ENCODE results near the gene TEAD1.

GRCh38 chr11:12681466-12681865 is 7.2 kb downstream of the TEAD1 start:
- TF ChIP-seq, protein P1, sequence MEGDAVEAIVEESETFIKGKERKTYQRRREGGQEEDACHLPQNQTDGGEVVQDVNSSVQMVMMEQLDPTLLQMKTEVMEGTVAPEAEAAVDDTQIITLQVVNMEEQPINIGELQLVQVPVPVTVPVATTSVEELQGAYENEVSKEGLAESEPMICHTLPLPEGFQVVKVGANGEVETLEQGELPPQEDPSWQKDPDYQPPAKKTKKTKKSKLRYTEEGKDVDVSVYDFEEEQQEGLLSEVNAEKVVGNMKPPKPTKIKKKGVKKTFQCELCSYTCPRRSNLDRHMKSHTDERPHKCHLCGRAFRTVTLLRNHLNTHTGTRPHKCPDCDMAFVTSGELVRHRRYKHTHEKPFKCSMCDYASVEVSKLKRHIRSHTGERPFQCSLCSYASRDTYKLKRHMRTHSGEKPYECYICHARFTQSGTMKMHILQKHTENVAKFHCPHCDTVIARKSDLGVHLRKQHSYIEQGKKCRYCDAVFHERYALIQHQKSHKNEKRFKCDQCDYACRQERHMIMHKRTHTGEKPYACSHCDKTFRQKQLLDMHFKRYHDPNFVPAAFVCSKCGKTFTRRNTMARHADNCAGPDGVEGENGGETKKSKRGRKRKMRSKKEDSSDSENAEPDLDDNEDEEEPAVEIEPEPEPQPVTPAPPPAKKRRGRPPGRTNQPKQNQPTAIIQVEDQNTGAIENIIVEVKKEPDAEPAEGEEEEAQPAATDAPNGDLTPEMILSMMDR (IDR thresholded peaks at IDR 0.05; ENCODE audit: low read depth, low read length, poor library complexity, severe bottlenecking) = no peak
- no peak for TF ChIP-seq EZH2phosphoT487 (IDR thresholded peaks at IDR 0.05; ENCODE audit: borderline replicate concordance, low read length)
